ENCODE data around the gene SHTN1. TPM values are rescaled to one million over a fixed set of nuclear protein-coding genes. Genes with fewer than 3 reads are reported as not detected.

SHTN1 gene
- total RNA-seq, 1 experiment from 2014 or later, result 67.8 TPM

- BruUV-seq (replicated peaks), result no TSS peak
- in situ Hi-C loops (cut with HindIII; ENCODE audit: low pct_unique_long_range_greater_than_20kb, low sequenced_read_pairs), result no loop called here
- ATAC-seq, result no peak; the same call in 1 of the 2 replicates
- no peak for DNase-seq (ENCODE audit: low read depth, low spot score)
- no peaks in the 10 kb centered on the region for H3K9me3 ChIP-seq (ENCODE audit: control insufficient read depth, insufficient read depth, low read depth, low read length)
- peaks cover 37% of the 10 kb centered on the region for H3K4me1 ChIP-seq (ENCODE audit: control insufficient read depth, insufficient read depth, low read length)
- intact Hi-C loops (cut with micrococcal nuclease; ENCODE audit: unreplicated experiment), result no loop called here
- no peaks in the 10 kb centered on the region for H3K27me3 ChIP-seq (ENCODE audit: control insufficient read depth, insufficient read depth, low read length)
- no peak for TF ChIP-seq CTCF (IDR thresholded peaks at IDR 0.05)
- no peak for TF ChIP-seq POLR2AphosphoS5 (IDR thresholded peaks at IDR 0.05; ENCODE audit: low read depth, low read length)
- no peak for TF ChIP-seq SIN3A (IDR thresholded peaks at IDR 0.05; ENCODE audit: borderline replicate concordance, insufficient read depth, low read depth, low read length)
- no peak for TF ChIP-seq TCF7L2 (IDR thresholded peaks at IDR 0.05; ENCODE audit: low read depth, low read length)
- no peak for TF ChIP-seq REST (IDR thresholded peaks at IDR 0.05; ENCODE audit: insufficient read depth in 1 of 2, low read depth in 2 of 2, low read length in 1 of 2)
- peak overlapping the region; percentile 88 for H3K27ac ChIP-seq (ENCODE audit: low read length)
- ChIA-PET POLR2A (interaction anchor here (0.6 kb wide), 1 partner anchor 8 kb away, joined by 3 read pairs; no protein-coding TSS in a partner anchor), CTCF (interaction anchor here (0.7 kb wide), 2 partner anchors 92 to 279 kb away, joined by 3 read pairs; no protein-coding TSS in a partner anchor)
- no peak overlapping the region for H3K4me3 ChIP-seq (ENCODE audit: low read depth in 2 of 2, low read length in 2 of 2)
- peaks cover 12% of the 10 kb centered on the region for H3K36me3 ChIP-seq (ENCODE audit: control insufficient read depth, insufficient read depth, low read length)
Measured at GRCh38 chr10:116889066-116889465, 115.9 kb downstream of the SHTN1 start.

GRCh38 chr10:116888380-116889055 lies 116.5 kb downstream of the SHTN1 start:
- TF ChIP-seq TCF7L2 (IDR thresholded peaks at IDR 0.05; ENCODE audit: low read depth, low read length), result no peak
- TF ChIP-seq POLR2AphosphoS5 (IDR thresholded peaks at IDR 0.05; ENCODE audit: low read depth, low read length), result 0 out of 2 replicates have a peak, but pooled peaks have one; percentile 54
- ChIA-PET POLR2A (no interaction called here), CTCF (no interaction called here)
- Histone ChIP-seq H3K9me3 (ENCODE audit: control insufficient read depth, insufficient read depth, low read depth, low read length) (no peaks in the 10 kb centered on the region), H3K27me3 (ENCODE audit: control insufficient read depth, insufficient read depth, low read length) (no peaks in the 10 kb centered on the region), H3K27ac (ENCODE audit: low read length) (peak overlapping the region; percentile 88), H3K4me1 (ENCODE audit: control insufficient read depth, insufficient read depth, low read length) (peaks cover 35% of the 10 kb centered on the region), H3K4me3 (ENCODE audit: low read depth in 2 of 2, low read length in 2 of 2) (no peak overlapping the region), H3K36me3 (ENCODE audit: control insufficient read depth, insufficient read depth, low read length) (peaks cover 15% of the 10 kb centered on the region)
- peak; percentile 98 for ATAC-seq
- DNase-seq (ENCODE audit: low read depth, low spot score), result peak; percentile 82
- in situ Hi-C loops (cut with HindIII; ENCODE audit: low pct_unique_long_range_greater_than_20kb, low sequenced_read_pairs), result no loop called here
- BruUV-seq (replicated peaks), result no TSS peak
- intact Hi-C loops (cut with micrococcal nuclease; ENCODE audit: unreplicated experiment), result no loop called here

- intact Hi-C loops (cut with micrococcal nuclease; ENCODE audit: unreplicated experiment) (no loop called here), in situ Hi-C loops (cut with HindIII; ENCODE audit: low pct_unique_long_range_greater_than_20kb, low sequenced_read_pairs) (no loop called here)
- ATAC-seq, result no peak
- POLR2A ChIA-PET, result interaction anchor here (0.7 kb wide), 1 partner anchor 47 kb away, joined by 4 read pairs; no protein-coding TSS in a partner anchor
- peaks cover 30% of the 10 kb centered on the region for H3K4me1 ChIP-seq (ENCODE audit: control insufficient read depth, insufficient read depth, low read length)
- no peaks in the 10 kb centered on the region for H3K9me3 ChIP-seq (ENCODE audit: control insufficient read depth, insufficient read depth, low read depth, low read length)
- no peak overlapping the region for H3K4me3 ChIP-seq (ENCODE audit: low read depth in 2 of 2, low read length in 2 of 2)
- no peak overlapping the region for H3K27ac ChIP-seq (ENCODE audit: low read length)
- CTCF ChIA-PET, result no interaction called here
- no peaks in the 10 kb centered on the region for H3K27me3 ChIP-seq (ENCODE audit: control insufficient read depth, insufficient read depth, low read length)
- DNase-seq (ENCODE audit: low read depth, low spot score), result no peak
- H3K36me3 ChIP-seq (ENCODE audit: control insufficient read depth, insufficient read depth, low read length), result peaks cover 13% of the 10 kb centered on the region
- BruUV-seq (replicated peaks), result no TSS peak
- TF ChIP-seq POLR2AphosphoS5 (IDR thresholded peaks at IDR 0.05; ENCODE audit: low read depth, low read length) (no peak), REST (IDR thresholded peaks at IDR 0.05; ENCODE audit: insufficient read depth in 1 of 2, low read depth in 2 of 2, low read length in 1 of 2) (no peak), SIN3A (IDR thresholded peaks at IDR 0.05; ENCODE audit: borderline replicate concordance, insufficient read depth, low read depth, low read length) (no peak), CTCF (IDR thresholded peaks at IDR 0.05) (no peak), TCF7L2 (IDR thresholded peaks at IDR 0.05; ENCODE audit: low read depth, low read length) (no peak)
Measured at GRCh38 chr10:116886772-116887171, 118.2 kb downstream of the SHTN1 start.
